OCI-LY1 (cell line): ENCODE data around the gene PAXIP1.

ENCODE experiments used
- H2AFZ ChIP-seq: fragments of 200-600 bp; sonication (generic), shearing (Covaris generic); 2 replicates; pipeline ENCODE4 v1.6.0; 2014; ENCODE audit warnings: antibody characterized with exemption, mild to moderate bottlenecking, low read length
- H3F3A ChIP-seq: fragments of 200-600 bp; sonication (generic), shearing (Covaris generic); 2 replicates; pipeline ENCODE4 v1.6.0; 2014; ENCODE audit warnings: mild to moderate bottlenecking, antibody characterized with exemption, low read length, moderate library complexity; ENCODE audit not compliant: insufficient read depth
- H3K27ac ChIP-seq: fragments of 200-600 bp; sonication (generic); 2 replicates; pipeline ENCODE4 v1.5.1; 2014; ENCODE audit warnings: low read length, mixed run types, mild to moderate bottlenecking, low read depth; ENCODE audit not compliant: poor library complexity, severe bottlenecking
- H3K27me3 ChIP-seq: fragments of 200-600 bp; sonication (generic); 2 replicates; pipeline ENCODE4 v1.6.0; 2014; ENCODE audit warnings: antibody characterized with exemption, mild to moderate bottlenecking, low read length, moderate library complexity; ENCODE audit not compliant: insufficient read depth
- H3K36me3 ChIP-seq: fragments of 200-600 bp; sonication (generic); 2 replicates; pipeline ENCODE4 v1.6.1; 2014; ENCODE audit warnings: mild to moderate bottlenecking, antibody characterized with exemption, low read length, moderate library complexity, mixed read lengths; ENCODE audit not compliant: insufficient read depth
- H3K4me1 ChIP-seq: fragments of 200-600 bp; sonication (generic); 2 replicates; pipeline ENCODE4 v1.5.1; 2014; ENCODE audit warnings: mild to moderate bottlenecking, low read length, moderate library complexity; ENCODE audit not compliant: insufficient read depth, severe bottlenecking
- H3K4me2 ChIP-seq: fragments of 200-600 bp; sonication (generic), shearing (Covaris generic); 2 replicates; pipeline ENCODE4 v1.6.1; 2014; ENCODE audit warnings: low read length
- H3K4me3 ChIP-seq: fragments of 200-600 bp; sonication (generic); 2 replicates; pipeline ENCODE4 v1.5.1; 2014; ENCODE audit warnings: low read length, low read depth, mild to moderate bottlenecking, mixed read lengths; ENCODE audit not compliant: poor library complexity, severe bottlenecking
- H3K79me2 ChIP-seq: fragments of 200-600 bp; shearing (Covaris generic); 2 replicates; pipeline ENCODE4 v1.6.1; 2016; ENCODE audit warnings: mixed run types, low read length, mixed read lengths; ENCODE audit not compliant: insufficient read depth
- H3K9ac ChIP-seq: fragments of 200-600 bp; sonication (generic), shearing (Covaris generic); 2 replicates; pipeline ENCODE4 v1.6.1; 2014; ENCODE audit warnings: mild to moderate bottlenecking, low read length, mixed read lengths
- H3K9me2 ChIP-seq: fragments of 200-600 bp; sonication (generic), shearing (Covaris generic); 2 replicates; pipeline ENCODE4 v1.6.1; 2014; ENCODE audit warnings: low read depth, mild to moderate bottlenecking, low read length, mixed read lengths
- H3K9me3 ChIP-seq: fragments of 200-600 bp; shearing (Covaris generic); 2 replicates; pipeline ENCODE4 v1.6.1; 2014; ENCODE audit warnings: low read length, mixed read lengths
- H4K20me1 ChIP-seq: fragments of 200-600 bp; sonication (generic), shearing (Covaris generic); 2 replicates; pipeline ENCODE4 v1.6.0; 2016; ENCODE audit warnings: mild to moderate bottlenecking, low read length; ENCODE audit not compliant: insufficient read depth
- CTCF ChIP-seq: fragments of 200-600 bp; sonication (generic), shearing (Covaris generic); IDR thresholded peaks from 2 replicates; pipeline ENCODE4 v1.5.1; 2017; ENCODE audit warnings: mild to moderate bottlenecking, antibody characterized with exemption, low read length, moderate library complexity, mixed read lengths
- EZH2 ChIP-seq: fragments of 200-600 bp; sonication (generic), shearing (Covaris generic); IDR thresholded peaks from 2 replicates; pipeline ENCODE4 v1.8.0; 2017; ENCODE audit warnings: borderline replicate concordance, mixed run types, mild to moderate bottlenecking, antibody characterized with exemption, low read length, moderate library complexity, mixed read lengths

The PAXIP1 gene

GRCh38 chr7:155007947-155008346 lies 5.0 kb upstream of the PAXIP1 start:
- no peak for TF ChIP-seq EZH2
- TF ChIP-seq CTCF = peak; percentile 96
- Histone ChIP-seq H4K20me1 (no peaks in the 10 kb centered on the region), H3K9me3 (no peaks in the 10 kb centered on the region), H3K9ac (no peak overlapping the region), H2AFZ (no peak overlapping the region), H3K36me3 (peaks cover 26% of the 10 kb centered on the region), H3F3A (0 out of 2 replicates have a peak, but pooled peaks cover 5% of the 10 kb centered on the region), H3K4me3 (no peak overlapping the region), H3K27ac (no peak overlapping the region), H3K4me2 (no peak overlapping the region), H3K27me3 (no peaks in the 10 kb centered on the region), H3K9me2 (no peaks in the 10 kb centered on the region), H3K79me2 (peaks cover 11% of the 10 kb centered on the region), H3K4me1 (peaks cover 12% of the 10 kb centered on the region)

- TF ChIP-seq EZH2 = no peak
- TF ChIP-seq CTCF = no peak
- H3K27me3 ChIP-seq = no peaks in the 10 kb centered on the region
- peak overlapping the region; percentile 87 for H3K4me3 ChIP-seq
- H3K36me3 ChIP-seq = peaks cover 42% of the 10 kb centered on the region
- H3K9ac ChIP-seq = peak overlapping the region; percentile 96
- H3K9me3 ChIP-seq = no peaks in the 10 kb centered on the region
- peaks cover 33% of the 10 kb centered on the region for H3K4me1 ChIP-seq
- peak overlapping the region; percentile 47 for H3K27ac ChIP-seq
- peaks cover 36% of the 10 kb centered on the region for H3K79me2 ChIP-seq
- H3K4me2 ChIP-seq = peak overlapping the region; percentile 64
- no peak overlapping the region for H2AFZ ChIP-seq
- H3K9me2 ChIP-seq = no peaks in the 10 kb centered on the region
- 0 out of 2 replicates have a peak, but pooled peaks cover 5% of the 10 kb centered on the region for H3F3A ChIP-seq
- no peaks in the 10 kb centered on the region for H4K20me1 ChIP-seq
These were observed 671 bp upstream of the PAXIP1 start for GRCh38 chr7:155003376-155004214.

GRCh38 chr7:155002411-155003091 lies 373 bp downstream of the PAXIP1 start:
- Histone ChIP-seq H3K4me2 (peak overlapping the region; percentile 75), H4K20me1 (no peaks in the 10 kb centered on the region), H3K9me2 (no peaks in the 10 kb centered on the region), H3K36me3 (peaks cover 51% of the 10 kb centered on the region), H2AFZ (no peak overlapping the region), H3F3A (0 out of 2 replicates have a peak, but pooled peaks cover 5% of the 10 kb centered on the region), H3K4me3 (peak overlapping the region; percentile 90), H3K27me3 (no peaks in the 10 kb centered on the region), H3K9me3 (no peaks in the 10 kb centered on the region), H3K27ac (peak overlapping the region; percentile 5), H3K4me1 (peaks cover 33% of the 10 kb centered on the region), H3K79me2 (peaks cover 36% of the 10 kb centered on the region), H3K9ac (peak overlapping the region; percentile 85)
- no peak for TF ChIP-seq CTCF
- no peak for TF ChIP-seq EZH2
